EL (cell line): ENCODE data around the gene MTF1.
A peak's percentile ranks its signal among the peaks of the same experiment; 100 is the strongest.

Source experiments
- DNase-seq: peaks from one replicate; pipeline ENCODE4 v3.0.0-alpha.2; 2016

MTF1 gene

DNA sequence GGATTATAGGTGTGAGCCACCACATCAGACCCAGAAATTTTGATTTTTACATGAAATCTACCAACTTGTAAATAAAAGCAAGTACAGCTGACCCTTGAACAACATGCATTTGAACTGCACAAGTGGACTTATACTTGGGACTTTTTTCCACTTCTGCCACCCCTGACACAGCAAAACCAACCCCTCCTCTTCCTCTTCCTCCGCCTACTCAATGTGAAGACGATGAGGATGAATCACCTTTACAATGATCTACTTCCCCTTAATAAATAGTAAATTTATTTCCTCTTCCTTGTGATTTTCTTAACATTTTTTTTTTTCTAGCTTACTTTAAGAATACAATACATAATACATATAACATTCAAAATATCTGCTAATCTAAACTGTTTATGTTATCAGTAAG, 33.9 kb downstream of the MTF1 start:
- no peak for DNase-seq

DNA sequence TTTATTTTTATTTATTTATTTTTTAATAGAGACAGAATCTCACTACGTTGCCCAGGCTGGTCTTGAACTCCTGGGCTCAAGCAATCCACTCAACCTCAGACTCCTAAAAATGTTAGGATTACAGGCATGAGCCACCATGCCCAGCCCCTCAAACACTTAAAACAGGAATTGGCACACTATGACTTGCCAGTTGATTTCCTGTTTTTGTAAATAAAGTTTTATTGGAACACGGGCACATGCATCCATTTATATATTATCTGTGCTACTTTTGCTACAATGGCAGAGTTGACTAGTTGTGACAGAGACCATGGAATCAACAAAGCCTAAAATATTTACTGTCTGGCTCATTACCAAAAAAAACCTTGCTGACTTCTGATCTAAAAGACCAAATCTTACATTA, 35.4 kb downstream of the MTF1 start:
- no peak for DNase-seq

DNA sequence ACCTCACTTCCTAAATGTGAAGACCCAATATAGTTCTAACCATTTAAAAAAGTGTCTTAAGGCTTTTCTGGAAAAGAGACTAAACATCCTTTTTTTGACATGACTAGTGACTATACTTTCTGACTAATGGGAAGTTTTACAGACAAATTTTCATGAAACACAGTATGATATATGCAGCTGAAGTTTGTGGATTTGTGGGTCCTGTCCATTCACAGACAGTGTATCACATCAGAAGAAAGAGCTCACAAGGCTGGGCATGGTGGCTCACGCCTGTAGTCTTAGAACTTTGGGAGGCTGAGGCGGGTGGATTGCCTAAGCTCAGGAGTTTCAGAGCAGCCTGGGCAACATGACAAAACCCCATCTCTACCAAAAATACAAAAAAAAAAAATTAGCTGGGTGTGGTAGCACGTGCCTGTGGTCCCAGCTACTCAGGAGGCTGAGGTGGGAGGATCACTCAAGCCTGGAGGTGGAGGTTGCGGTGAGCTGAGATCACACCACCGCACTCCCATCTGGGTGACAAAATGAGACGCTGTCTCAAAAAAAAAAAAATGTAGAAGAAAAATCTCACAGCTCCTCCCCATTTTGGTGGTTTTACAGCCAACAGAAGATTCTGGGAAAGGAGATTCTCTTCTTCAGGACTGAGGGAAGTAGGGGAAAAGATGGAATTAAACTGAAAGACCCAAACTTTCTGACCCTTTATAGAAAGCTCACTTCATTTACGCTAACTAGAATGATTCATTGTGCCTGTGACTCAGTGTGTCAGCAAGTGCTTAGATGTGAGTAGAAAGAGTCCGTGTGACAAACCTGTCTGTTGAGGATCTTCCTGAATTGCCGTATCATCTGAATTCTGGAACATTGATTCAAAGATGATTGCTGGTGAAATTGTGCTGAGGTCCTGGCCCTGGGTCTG, 36.2 kb downstream of the MTF1 start:
- DNase-seq, result peak; percentile 11

DNA sequence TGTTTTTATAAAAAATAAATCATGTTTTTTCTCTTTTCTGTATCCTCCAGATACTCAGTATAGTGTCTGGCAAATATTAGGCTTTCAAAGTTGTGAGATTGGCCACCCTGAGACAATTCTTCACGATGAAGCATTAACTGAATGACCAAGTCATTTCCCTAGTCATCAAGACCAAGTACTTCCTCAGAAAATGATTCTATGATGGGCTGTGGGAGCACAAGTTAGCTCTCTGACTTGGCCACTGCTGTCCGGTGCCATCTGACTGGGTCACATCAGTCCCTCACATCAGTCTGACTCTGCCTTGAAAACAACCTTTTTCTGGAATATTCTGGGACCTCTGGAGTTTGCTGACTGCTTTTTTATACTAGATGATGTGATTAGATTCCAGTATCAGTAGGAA, 37.9 kb downstream of the MTF1 start:
- no peak for DNase-seq

DNA sequence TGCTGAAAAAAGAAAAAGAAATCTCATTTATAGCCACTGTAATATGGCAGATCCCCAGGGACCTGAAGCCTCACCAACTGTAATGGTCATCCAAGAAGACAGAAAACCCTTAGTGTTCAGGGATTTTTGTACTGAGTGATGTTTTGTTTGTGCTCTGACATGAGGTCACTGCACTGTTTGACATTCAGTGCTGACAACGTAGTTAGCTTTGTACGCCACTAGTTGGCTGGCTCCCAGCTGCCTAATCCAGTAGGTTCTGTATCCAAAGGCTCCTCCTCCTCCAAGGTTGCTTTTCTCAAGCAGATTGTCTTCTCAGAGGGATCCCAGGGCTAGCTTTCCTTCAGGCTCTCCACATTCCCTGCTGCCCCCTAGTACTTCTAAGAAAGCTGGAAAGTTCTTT, 41.9 kb downstream of the MTF1 start:
- no peak for DNase-seq

DNA sequence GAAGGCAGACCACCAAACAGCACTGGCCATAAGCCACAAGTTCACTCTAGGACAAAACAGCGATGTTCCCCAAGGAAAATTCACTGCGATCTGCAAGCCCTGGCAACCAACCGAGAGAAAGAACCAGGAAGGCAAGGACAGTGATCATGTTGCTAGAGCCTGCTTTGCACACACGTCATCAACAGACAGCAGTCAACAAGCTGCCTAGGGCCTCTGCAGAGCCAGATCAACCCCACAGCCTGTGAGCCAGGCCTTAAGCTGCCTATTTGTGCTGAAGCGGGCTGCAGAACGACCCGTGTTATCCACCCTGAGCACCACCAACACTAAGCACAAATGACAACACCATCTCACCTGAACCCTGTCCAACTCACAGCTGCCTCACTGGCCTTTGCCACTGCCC, 45.1 kb downstream of the MTF1 start:
- no peak for DNase-seq

DNA sequence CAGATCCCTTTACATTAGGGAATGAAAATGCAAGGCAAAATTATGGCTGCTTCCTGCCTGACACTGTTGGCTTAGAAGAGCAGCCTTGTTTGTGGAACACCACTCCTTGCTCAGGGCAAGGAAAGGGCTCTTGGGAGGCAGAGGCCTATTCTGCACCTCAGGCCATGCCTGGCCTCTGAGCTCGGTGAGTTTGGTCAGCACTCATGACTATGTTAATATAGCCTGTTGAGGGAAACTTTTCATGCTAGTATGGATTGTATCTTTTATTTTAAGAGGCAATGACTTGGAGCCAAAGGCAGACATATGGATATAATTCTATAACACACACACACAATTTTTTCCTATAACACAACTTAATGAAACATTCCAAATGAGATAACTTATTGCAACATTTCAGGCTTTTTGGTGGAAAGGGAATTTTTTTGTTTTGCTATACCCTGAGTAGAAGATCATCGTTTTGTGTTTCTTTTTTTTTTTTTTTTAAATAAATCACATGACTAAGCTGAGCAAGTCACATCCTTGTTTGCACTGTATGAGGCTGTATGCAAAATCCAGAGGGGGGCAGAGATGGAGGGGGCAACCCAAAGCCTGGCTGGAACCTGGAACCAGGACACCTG, 45.8 kb downstream of the MTF1 start:
- DNase-seq, result no peak

DNA sequence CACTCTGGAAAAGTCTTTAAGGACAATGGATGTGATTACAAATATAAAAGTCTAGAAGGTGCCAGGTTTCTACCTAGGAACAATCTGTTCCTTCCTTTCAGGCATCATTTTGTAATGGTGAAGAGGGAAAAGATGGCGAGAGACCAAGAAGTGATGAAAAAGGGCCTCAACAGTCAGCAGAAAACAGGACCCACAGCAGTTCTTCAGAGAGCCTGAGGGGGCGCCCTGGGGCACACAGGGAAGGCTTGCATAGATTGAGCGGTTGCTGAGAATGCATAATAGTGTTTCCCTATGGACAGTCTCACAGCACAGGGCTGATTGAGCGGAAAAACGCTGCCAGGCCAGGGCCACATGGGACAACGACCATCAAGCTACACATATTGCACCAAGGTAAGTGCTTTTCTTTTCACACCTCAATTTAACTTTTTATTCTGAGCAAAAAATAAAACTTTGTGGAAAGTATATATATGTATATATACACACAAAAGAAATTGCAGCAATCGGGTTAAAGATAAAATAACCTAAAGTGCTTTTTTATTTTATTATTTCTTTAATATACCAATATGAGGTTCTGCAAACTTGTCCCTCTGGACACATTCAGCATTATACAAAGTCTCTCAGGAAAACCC, 48.3 kb downstream of the MTF1 start:
- peak; percentile 77 for DNase-seq

DNA sequence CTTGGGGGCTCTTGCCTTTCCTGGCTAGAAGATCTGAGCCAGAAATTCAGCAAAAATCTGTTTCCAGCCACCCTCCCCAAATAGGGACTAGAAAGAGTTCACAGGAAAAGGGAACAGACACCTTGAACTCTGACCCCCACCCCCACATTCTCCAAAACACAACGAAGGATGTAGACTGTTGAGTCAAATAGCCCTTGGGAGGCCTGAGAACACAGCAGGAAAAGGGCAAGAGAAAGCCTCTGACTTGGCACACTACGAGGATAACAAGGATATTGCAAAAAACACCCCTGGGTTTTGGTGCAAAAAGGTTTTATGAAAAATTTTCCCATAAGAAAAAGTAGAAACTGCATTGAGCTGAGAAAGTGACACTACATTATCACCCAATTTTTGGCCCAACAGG, 49.5 kb downstream of the MTF1 start:
- no peak for DNase-seq

DNA sequence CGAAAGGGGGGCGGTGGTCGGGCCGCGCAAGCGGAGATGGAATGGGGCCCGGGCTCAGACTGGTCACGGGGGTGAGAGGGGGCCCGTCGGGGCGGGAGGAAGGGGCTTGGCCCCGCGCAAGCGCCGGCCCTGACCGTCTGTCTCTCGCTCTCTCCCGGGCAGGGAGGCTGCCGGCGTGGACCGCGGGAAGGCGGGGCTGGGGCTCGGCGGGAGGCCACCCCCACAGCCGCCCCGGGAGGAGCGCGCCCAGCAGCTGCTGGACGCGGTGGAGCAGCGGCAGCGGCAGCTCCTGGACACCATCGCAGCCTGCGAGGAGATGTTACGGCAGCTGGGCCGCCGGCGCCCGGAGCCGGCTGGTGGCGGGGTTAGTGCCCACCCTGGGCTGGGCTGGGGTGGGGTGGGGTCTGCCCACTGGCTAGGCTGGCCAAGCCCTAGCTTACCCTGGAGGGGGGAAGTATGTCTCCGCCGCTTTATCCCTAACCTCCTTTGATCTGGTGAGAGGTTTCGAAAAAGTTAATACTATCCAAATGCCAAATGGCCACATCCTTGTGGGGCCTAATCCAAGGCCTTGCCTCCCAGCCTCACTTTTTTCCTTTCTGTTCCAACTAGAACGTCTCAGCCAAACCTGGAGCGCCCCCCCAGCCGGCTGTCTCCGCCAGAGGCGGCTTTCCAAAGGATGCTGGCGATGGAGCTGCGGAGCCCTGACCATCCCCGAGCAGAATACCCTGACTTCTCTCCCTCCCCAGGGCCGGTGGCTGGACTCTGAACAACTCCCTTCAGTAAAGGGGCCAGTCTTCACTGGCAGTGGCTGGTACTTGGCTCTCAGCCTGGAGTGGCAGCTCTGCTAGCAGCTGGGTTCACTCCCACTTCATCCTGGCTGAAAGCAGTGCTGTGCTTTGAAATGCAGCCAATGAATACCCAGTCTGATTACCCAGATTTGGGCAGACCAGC, 50.7 kb downstream of the MTF1 start:
- DNase-seq, result peak; percentile 81

DNA sequence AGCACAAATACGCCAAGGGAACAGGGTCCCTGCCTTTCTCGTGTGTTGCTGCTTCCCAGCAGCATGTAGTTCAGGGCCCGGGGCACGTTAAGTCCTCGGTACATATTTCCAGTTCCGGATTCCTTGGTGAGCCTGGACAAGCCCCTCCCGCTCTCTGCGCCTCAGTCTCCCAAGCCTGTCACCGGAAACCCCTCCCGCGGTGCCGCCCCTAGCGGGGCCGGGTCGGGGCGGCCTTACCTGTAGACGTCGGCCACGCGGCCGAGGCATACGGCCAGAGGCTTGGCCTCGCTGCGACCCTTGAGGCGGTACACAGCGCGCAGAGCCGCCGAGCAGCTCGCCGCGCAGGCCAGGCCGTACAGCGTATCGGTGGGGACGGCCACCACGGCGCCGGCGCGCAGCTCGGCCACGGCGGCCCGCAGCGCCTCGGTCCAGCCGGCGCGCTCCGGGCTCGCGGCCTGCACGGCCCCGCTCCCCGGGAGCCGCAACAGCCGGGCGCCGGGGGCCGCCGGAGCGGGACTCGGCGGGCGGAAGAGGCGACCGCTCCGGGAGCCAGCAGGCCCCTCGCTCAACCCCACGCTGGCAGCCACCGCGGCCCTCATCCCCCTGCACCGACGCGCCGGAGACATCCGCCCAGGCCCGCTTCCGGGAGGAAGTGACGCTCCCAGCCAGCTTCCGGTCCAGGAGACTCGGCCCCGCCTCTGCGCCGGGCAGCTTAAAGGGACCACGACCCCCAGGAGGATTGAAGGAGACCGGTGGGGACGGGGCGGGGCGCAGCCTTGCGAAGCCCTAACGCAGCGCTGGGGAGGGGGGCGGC, 51.6 kb downstream of the MTF1 start, which contains the start of the genes C1orf122 and YRDC:
Gene C1orf122 (plus strand): TSS at position 236 of the 814 bp plus-strand sequence. CDS start 615 bp downstream, outside the sequence.
Gene YRDC (minus strand): TSS at position 654 of the 814 bp plus-strand sequence. CDS start 28 bp downstream, at position 626.
- peak; percentile 93 for DNase-seq

DNA sequence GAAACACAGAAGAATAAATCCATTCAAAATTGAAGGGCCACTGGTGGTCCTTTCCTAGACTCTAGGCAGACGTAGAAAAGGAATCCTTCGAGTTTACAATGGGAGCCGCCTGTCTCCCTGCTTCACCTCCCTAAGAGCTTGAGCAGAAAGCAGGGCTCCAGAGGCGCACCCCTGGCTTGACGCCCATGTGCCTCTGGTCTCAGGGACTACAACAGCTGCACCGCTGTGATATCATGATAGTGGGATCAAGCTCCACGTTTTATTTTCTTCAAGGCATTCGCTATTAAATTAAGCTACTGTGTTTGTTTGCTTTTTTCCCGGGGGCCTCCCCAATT, 52.2 kb downstream of the MTF1 start:
- no peak for DNase-seq

DNA sequence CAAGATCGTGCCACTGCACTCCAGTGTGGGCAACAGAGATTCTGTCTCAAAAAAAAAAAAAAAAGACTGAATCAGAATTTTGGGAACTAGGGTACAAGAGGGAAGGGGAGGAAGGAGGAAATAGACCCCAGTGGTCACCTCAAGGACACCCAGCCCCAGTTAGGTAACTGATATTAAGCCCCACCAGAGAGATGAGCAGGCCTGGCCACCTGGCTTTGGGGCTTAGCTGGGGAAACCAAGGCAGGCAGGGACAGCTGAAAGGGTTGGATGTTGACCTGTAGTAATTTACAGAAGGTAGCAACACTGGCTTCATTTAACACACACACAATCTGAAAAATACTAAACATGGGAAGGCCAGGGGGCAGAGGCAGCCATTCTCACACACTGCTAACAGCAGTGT, 57.0 kb downstream of the MTF1 start:
- no peak for DNase-seq

DNA sequence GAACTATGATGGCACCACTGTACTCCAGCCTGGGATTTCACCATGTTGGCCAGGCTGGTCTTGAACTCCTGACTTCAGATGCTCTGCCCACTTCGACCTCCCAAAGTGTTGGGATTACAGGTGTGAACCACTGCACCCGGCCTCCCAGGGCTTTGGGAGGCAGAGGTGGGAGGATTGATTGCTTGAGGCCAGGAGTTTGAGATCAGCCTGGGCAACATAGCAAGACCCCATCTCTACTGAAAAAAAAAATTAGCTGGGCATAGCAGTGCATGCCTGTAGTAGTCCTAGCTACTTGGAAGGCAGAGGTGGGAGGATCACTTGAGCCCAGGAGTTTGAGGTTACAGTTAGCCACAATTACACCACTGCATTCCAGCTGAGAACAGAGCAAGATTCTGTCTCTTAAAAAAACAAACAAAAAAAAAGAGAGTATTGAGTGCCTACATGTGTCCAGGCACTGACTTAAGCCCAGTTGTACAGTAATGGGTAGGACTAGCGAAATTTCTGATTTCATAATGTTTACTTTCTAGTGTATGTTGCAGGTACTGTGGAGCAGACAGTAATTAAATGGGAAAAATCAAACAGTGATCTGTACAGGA, 61.5 kb downstream of the MTF1 start:
- peak; percentile 44 for DNase-seq

DNA sequence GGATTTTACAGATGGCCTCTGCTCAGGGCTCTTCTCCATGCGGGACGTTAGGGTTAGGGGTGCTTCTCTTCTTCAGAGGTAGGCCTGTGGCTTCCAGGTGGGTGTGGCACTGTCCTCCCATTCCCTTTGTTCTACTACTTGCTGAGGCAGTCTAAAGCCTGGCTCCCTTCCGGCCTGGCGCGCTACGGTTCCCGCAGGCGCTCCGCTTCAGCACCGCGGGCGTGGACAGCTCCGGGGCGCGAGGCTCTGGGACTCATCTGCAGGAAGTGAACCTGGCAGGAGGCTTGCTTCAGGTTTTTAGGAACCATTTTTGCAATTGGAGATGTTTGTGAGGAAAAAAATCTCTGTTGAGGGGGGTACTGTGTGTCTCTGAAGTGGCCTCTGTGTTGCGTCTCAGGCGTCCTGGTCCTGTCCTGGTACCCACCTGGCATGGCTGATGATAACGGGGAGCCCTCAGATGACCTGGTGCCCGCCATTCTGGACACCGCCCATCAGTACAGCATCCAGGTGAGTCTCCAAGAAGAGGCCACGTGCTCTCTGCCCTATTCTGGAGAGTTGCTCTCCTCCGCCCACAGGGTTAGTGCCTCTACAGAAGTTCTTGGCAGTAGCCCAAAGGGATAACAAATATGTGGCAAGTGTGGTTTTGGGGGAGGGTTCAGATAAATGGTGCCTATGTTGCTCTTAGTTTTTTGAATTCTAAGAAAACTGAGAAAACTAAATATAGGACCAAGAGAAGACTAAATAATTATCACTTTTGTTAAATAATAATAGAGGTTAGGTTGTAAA, 63.9 kb downstream of the MTF1 start:
- no peak for DNase-seq

DNA sequence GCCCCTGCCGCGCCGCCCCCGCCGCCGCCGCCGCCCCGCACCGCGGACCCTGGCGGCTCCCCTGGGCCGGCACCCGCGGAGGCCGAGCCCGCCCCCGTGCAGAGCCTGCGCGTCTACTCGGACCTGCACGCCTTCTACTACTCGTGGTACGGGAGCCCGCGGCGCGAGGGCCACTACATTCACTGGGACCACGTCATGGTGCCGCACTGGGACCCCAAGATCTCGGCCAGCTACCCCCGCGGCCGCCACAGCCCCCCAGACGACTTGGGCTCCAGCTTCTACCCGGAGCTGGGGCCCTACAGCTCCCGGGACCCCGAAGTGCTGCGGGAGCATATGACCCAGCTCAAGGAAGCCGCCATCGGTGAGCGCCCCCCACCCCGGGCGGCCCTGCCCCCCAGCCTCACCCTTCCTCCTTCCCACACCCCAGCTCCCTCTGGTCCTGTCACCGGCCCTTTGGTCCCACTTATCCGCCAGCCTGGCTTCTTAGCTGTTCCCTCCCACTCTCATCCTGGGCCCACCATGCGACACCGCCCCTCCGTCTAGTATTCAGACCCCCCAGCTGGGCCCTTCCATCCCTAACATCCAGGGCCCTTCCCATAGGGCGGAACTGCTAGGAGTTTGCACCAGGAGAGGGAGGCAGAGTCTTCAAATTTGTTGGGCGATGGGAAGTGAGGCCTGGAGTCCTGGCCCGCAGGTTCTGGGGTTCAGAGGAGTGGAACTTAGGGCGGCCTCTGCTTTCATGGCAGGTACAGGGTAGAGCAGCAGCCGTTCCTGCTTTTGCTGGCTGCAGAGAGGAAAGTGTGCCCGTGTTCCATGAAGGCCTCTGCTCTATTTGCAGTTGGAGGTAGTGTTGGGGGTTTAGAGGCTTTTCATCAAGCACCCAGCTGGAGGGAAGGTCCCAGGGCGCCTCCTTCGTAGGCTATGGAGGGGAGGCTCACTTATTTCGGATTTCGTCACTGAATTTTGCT, 64.7 kb downstream of the MTF1 start:
- no peak for DNase-seq

DNA sequence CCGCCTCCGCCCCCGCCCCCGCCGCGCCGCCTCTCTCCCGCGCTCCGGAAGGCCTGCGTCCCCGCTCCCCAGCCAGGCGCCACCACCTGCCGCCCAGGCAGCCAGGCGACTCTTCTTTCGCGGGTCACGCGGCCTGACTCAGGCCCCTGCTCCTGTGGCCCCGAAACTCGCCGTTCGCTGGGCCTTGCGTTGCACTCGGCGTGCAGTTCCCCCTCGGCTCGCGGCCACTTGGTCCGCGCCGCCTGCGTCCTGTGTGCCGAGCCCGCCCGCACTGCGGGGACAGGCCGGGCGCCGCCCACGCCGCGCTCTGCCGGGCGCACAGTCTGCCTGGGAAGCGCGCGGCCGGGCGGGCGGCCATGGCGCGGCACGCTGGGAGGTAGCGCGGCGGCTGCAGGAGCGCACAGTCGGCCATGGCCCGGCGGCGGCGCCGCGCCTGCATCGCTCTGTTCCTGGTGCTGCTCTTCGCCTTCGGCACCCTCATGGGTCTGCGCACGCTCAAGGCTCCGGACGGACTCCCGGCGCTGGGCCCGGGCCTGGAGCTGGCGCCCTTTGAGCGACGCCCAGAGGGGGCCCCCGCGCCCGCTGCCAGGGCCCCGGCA, 65.5 kb downstream of the MTF1 start, which contains the start of gene MANEAL:
Gene MANEAL (plus strand): TSS at position 75 of the 599 bp plus-strand sequence. CDS start 336 bp downstream, at position 411.
- peak; percentile 61 for DNase-seq

DNA sequence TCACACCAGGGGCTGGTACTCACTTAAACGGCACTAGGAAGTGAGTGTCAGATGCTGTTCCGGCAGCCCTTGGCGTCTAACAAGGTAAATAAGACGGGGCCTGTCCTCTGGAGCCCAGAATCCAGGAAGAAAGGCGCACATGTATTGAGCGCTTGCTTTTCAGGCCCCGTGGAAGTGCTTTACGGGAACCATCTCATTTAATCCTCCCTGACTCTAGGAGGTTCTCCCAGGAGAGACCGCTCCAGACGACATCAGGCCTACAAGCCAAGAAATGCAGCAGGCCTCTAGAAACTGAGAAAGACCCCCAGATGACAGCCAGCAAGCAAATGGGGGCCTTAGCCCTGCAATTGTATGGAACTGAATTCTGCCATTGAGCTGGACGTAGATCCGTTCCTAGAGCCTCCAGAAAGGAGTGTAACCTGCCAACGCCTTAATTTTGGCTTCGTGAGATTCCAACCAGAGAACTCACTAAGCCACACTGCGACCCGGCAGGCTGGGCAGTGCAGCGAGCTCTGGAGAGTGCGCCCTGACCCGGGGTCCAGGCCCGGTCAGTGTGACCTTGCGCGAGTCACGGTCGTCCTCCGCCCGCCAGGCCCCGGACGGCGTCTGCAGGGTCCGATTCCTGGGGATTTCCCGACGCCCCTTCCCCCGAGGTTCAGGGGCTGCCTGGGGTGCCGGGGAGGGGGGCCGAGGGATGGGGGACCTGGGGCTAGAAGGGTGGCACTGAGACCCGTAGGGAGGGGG, 66.3 kb downstream of the MTF1 start:
- no peak for DNase-seq
